Measurements from ENCODE around the gene MOB3B.

Gene MOB3B

DNA sequence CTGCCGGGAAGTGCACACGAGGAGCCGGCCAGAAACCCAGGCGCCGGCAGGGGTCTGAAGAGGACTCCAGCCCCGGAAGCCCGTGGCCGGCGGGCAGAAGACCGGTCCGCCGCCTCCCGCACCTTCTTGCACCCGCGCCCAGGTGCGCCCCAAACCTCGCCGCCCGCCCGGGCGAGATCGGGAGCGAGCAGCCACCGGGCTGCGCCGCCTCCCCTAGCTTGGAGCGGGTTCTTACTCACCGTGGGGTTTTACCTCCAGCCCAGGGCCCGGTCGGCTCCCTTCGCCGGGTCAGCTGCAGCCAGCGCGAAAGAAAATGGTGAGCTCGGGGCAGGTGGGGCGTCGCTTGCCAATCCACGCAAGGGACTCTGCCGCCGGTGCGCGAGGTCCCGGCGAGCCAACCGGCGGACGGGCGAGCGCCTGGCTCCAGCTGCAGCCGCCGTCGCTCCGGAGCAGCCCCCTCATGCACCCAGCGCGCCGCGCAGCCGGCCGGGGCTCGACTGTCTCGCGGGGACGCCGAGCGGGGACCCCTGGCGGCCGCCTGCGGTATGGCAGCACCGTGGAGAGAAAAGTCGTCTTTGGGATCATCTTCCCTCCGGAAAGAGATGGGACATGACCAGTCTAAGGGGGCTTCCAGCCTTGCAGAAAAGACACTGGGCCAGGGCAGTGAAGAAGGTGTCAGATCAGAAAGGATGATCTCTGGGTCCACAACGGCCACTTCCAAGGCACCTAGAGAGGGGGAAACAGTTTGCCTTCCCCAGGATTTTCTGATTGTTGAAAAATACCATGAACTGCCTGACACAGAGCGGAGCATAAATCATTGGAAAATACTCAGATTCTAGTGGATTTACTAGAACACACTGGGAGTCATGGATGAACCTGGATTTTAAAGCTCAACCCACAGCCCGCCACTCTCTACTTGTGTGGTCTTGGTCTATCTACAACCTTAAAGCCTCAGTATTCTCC is at the start of gene MOB3B:
Gene MOB3B, minus strand, starts transcription at position 499 of the 963 bp plus-strand sequence. CDS start 74,264 bp downstream, outside the sequence.
- no peak within 1 kb of the TSS for H3K27ac ChIP-seq
- no peaks in the 10 kb centered on the region for H3K9me3 ChIP-seq (ENCODE audit: severe bottlenecking)
- H3K36me3 ChIP-seq, result no peaks in the 10 kb centered on the region
- DNase-seq, result peak; percentile 79
- no peaks in the 10 kb centered on the region for H3K27me3 ChIP-seq (ENCODE audit: insufficient read depth, low read depth, severe bottlenecking)
- TF ChIP-seq, protein P1, sequence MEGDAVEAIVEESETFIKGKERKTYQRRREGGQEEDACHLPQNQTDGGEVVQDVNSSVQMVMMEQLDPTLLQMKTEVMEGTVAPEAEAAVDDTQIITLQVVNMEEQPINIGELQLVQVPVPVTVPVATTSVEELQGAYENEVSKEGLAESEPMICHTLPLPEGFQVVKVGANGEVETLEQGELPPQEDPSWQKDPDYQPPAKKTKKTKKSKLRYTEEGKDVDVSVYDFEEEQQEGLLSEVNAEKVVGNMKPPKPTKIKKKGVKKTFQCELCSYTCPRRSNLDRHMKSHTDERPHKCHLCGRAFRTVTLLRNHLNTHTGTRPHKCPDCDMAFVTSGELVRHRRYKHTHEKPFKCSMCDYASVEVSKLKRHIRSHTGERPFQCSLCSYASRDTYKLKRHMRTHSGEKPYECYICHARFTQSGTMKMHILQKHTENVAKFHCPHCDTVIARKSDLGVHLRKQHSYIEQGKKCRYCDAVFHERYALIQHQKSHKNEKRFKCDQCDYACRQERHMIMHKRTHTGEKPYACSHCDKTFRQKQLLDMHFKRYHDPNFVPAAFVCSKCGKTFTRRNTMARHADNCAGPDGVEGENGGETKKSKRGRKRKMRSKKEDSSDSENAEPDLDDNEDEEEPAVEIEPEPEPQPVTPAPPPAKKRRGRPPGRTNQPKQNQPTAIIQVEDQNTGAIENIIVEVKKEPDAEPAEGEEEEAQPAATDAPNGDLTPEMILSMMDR (IDR thresholded peaks at IDR 0.05; ENCODE audit: low read depth, low read length), result peak; percentile 86
- H3K4me3 ChIP-seq (ENCODE audit: low read depth, low read length), result peak within 1 kb of the TSS; percentile 71

DNA sequence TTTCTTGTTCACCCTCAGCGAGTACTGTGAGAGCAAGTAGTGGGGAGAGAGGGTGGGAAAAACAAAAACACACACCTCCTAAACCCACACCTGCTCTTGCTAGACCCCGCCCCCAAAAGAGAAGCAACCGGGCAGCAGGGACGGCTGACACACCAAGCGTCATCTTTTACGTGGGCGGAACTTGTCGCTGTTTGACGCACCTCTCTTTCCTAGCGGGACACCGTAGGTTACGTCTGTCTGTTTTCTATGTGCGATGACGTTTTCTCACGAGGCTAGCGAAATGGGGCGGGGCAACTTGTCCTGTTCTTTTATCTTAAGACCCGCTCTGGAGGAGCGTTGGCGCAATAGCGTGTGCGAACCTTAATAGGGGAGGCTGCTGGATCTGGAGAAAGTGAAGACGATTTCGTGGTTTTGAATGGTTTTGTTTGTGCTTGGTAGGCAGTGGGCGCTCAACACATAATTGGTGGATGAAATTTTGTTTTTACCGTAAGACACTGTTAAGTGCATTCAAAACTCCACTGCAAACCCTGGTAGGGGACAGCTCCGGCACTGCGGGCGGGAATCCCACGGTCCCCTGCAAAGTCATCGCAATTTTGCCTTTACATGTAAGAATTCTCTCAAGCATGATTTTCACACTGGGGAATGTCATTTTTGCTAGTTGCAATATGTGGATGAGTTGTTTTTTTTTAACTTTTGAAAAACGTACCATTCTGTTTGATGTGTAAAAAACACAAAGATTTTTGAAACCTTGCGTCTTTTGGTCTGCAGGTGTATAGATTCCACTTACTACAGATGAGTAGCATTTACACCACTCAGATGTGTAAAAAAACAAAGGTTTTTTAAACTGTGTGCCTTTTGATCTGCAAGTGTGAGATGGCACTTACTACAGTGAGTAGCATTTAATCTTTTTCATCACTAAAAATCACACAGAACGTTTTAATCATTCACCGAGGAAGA is 44.3 kb upstream of the MOB3B start:
- Histone ChIP-seq H3K36me3 (no peaks in the 10 kb centered on the region), H3K4me3 (ENCODE audit: low read depth, low read length) (peak overlapping the region; percentile 91), H3K27me3 (ENCODE audit: insufficient read depth, low read depth, severe bottlenecking) (no peaks in the 10 kb centered on the region), H3K9me3 (ENCODE audit: severe bottlenecking) (no peaks in the 10 kb centered on the region), H3K27ac (peak overlapping the region; percentile 77)
- peak; percentile 97 for DNase-seq
- TF ChIP-seq, protein P1 (IDR thresholded peaks at IDR 0.05; ENCODE audit: low read depth, low read length), result no peak

DNA sequence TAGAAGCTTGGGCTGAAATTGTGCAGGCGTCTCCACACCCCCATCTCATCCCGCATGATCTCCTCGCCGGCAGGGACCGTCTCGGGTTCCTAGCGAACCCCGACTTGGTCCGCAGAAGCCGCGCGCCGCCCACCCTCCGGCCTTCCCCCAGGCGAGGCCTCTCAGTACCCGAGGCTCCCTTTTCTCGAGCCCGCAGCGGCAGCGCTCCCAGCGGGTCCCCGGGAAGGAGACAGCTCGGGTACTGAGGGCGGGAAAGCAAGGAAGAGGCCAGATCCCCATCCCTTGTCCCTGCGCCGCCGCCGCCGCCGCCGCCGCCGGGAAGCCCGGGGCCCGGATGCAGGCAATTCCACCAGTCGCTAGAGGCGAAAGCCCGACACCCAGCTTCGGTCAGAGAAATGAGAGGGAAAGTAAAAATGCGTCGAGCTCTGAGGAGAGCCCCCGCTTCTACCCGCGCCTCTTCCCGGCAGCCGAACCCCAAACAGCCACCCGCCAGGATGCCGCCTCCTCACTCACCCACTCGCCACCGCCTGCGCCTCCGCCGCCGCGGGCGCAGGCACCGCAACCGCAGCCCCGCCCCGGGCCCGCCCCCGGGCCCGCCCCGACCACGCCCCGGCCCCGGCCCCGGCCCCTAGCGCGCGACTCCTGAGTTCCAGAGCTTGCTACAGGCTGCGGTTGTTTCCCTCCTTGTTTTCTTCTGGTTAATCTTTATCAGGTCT is 43.5 kb upstream of the MOB3B start, which contains the start of gene C9orf72:
Gene C9orf72, minus strand, starts transcription at position 564 of the 716 bp plus-strand sequence. CDS start 6,361 bp downstream, outside the sequence.
- Histone ChIP-seq H3K27ac (peak within 1 kb of the TSS; percentile 77), H3K27me3 (ENCODE audit: insufficient read depth, low read depth, severe bottlenecking) (no peaks in the 10 kb centered on the region), H3K36me3 (no peaks in the 10 kb centered on the region), H3K4me3 (ENCODE audit: low read depth, low read length) (peak within 1 kb of the TSS; percentile 91), H3K9me3 (ENCODE audit: severe bottlenecking) (no peaks in the 10 kb centered on the region)
- TF ChIP-seq, protein P1 (IDR thresholded peaks at IDR 0.05; ENCODE audit: low read depth, low read length), result no peak
- DNase-seq, result peak; percentile 76

DNA sequence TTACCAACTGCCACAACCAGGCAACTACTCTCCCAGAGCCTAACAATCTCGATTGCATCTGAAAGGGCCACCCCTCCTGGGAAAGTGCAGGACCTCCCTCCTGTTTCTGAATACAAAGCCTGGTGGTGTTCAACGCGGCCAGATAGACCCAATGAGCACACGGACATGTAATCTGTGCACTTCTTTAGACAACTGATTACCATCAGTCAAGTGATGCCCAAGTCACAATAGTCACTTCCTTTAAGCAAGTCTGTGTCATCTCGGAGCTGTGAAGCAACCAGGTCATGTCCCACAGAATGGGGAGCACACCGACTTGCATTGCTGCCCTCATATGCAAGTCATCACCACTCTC is 42.9 kb upstream of the MOB3B start:
- H3K9me3 ChIP-seq (ENCODE audit: severe bottlenecking), result no peaks in the 10 kb centered on the region
- H3K36me3 ChIP-seq, result no peaks in the 10 kb centered on the region
- DNase-seq, result no peak
- TF ChIP-seq, protein P1 (IDR thresholded peaks at IDR 0.05; ENCODE audit: low read depth, low read length), result no peak
- no peaks in the 10 kb centered on the region for H3K27me3 ChIP-seq (ENCODE audit: insufficient read depth, low read depth, severe bottlenecking)
- peak overlapping the region; percentile 77 for H3K27ac ChIP-seq
- H3K4me3 ChIP-seq (ENCODE audit: low read depth, low read length), result peak overlapping the region; percentile 91

DNA sequence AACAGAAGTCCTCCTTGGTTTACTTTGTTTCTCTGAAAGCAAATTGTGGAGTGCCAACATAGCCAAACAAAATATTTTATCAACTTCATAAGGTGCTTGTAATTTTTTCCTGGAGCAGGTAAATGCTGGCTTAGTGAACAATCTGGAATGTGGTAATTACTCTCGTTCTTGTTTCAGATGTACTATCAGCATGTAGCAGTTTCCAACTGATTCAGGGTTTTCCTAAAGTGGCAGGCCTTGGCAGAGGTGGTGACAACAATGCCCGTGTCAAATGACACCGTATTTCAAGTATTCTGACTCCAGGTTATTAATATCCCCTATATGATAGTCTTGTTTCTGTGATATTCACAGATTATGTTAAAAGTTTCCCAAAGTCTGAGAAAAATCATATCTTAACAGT is 42.4 kb upstream of the MOB3B start:
- Histone ChIP-seq H3K9me3 (ENCODE audit: severe bottlenecking) (no peaks in the 10 kb centered on the region), H3K36me3 (no peaks in the 10 kb centered on the region), H3K27me3 (ENCODE audit: insufficient read depth, low read depth, severe bottlenecking) (no peaks in the 10 kb centered on the region), H3K27ac (no peak overlapping the region), H3K4me3 (ENCODE audit: low read depth, low read length) (peak overlapping the region; percentile 91; the same call in 1 of the 2 replicates)
- DNase-seq, result no peak
- TF ChIP-seq, protein P1 (IDR thresholded peaks at IDR 0.05; ENCODE audit: low read depth, low read length), result no peak

Measured in WERI-Rb-1 (cell line).